Subcutaneous preadipocyte (primary cell): Measurements from ENCODE around the gene USO1. TPM values are rescaled to one million over a fixed set of nuclear protein-coding genes. Genes with fewer than 3 reads are reported as not detected.

Experiments used
- small RNA-seq: library from RNA; depleted of rRNA; stranded (forward); fragments of <200 nt; gene quantifications from one replicate; pipeline ENCODE3, GENCODE V24; 2012
- total RNA-seq: library from RNA; depleted of rRNA; stranded (reverse); fragments of >200 nt; gene quantifications from 2 replicates; pipeline ENCODE4 v1.2.3, GENCODE V29; 2012

Gene USO1, protein sequence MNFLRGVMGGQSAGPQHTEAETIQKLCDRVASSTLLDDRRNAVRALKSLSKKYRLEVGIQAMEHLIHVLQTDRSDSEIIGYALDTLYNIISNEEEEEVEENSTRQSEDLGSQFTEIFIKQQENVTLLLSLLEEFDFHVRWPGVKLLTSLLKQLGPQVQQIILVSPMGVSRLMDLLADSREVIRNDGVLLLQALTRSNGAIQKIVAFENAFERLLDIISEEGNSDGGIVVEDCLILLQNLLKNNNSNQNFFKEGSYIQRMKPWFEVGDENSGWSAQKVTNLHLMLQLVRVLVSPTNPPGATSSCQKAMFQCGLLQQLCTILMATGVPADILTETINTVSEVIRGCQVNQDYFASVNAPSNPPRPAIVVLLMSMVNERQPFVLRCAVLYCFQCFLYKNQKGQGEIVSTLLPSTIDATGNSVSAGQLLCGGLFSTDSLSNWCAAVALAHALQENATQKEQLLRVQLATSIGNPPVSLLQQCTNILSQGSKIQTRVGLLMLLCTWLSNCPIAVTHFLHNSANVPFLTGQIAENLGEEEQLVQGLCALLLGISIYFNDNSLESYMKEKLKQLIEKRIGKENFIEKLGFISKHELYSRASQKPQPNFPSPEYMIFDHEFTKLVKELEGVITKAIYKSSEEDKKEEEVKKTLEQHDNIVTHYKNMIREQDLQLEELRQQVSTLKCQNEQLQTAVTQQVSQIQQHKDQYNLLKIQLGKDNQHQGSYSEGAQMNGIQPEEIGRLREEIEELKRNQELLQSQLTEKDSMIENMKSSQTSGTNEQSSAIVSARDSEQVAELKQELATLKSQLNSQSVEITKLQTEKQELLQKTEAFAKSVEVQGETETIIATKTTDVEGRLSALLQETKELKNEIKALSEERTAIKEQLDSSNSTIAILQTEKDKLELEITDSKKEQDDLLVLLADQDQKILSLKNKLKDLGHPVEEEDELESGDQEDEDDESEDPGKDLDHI
- total RNA-seq = 83.0 and 110 TPM in 2 replicates

DNA sequence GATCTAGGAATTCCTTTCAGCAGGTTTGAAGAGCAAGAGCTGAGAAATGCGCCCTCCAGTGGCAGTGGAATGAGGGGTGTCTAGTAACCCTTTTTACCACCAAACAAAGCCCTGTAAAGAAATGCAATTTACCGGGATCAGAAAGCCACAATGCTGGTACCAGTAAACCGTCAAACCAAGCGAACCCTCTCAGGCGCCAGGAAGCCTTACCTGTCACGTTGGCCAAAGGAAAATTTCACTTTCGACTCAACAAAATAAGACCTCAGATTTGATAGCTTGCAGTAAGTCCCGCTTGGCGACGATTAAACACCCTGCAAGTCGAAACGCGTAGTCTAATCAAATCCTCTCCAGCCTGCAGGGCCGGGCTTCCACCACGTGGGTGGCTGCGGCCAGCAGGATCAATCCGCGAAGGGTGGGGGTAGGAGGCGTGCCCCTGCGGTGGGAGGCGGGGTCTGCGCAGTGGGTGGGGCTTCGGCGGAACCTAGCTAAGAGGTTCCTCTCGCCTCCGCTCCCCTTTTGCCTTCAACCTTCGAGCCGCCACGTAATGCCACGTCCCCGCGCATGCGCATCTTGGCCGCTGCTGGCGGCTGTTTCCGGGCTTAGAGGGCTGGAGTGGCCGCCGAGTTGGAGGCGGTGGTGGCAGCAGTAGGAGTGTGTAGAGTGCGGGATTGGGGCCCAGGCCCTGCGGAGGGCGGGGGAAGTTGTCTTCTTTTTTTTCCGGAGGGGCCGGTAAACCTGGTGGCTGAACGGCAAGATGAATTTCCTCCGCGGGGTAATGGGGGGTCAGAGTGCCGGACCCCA is at the start of gene USO1:
USO1 (plus strand) TSS at position 512 of the 801 bp plus-strand sequence; CDS start at position 755, 243 bp downstream.

Small RNA genes lying within 50 kb of the gene (small RNA-seq; reads per million reads assigned to genes)
- gene RNU2-16P = not detected

Other genes starting within 250 kb of the USO1 start
- 15.2 and 16.9 TPM in 2 replicates for gene RCHY1, start 210.2 kb upstream of the USO1 start, total RNA-seq
- 12.3 and 14.0 TPM in 2 replicates for gene THAP6, start 210.1 kb upstream of the USO1 start, total RNA-seq
- gene ODAPH, start 168.5 kb upstream of the USO1 start, total RNA-seq = under 0.01 TPM in 1 of 2 replicates, not detected in the other
- 0.20 and 0.37 TPM in 2 replicates for gene CDKL2, start 94.0 kb upstream of the USO1 start, total RNA-seq
- 104 and 127 TPM in 2 replicates for gene G3BP2, start 51.2 kb upstream of the USO1 start, total RNA-seq
- gene PPEF2, start 177.9 kb downstream of the USO1 start, total RNA-seq = under 0.01 TPM in 1 of 2 replicates, not detected in the other
- 45.2 and 54.7 TPM in 2 replicates for gene NAAA, start 216.4 kb downstream of the USO1 start, total RNA-seq